Astrocyte of the cerebellum (primary cell): ENCODE data around the gene CFAP70.

Experiments used
- DNase-seq: peaks from one replicate; pipeline ENCODE4 v3.0.0-alpha.2; 2011; ENCODE audit warnings: low read depth
- H3K4me3 ChIP-seq: 2 replicates; pipeline ENCODE4 v1.5.1; 2011; ENCODE audit warnings: mild to moderate bottlenecking, low read depth, low read length, moderate library complexity
- CTCF ChIP-seq: IDR thresholded peaks from 2 replicates; pipeline ENCODE4 v1.5.1; 2012; ENCODE audit warnings: low read length, low read depth, moderate library complexity, mild to moderate bottlenecking; ENCODE audit errors: missing control alignments
- in situ Hi-C: cut with HindIII; loops from 2 replicates; pipeline ENCODE4 v1.10.0; 2017; ENCODE audit warnings: low sequenced_read_pairs

Gene CFAP70

GRCh38 chr10:73251683-73252444 is 106.8 kb downstream of the CFAP70 start:
- no peak for TF ChIP-seq CTCF
- in situ Hi-C loops, result no loop called here
- H3K4me3 ChIP-seq, result peak overlapping the region; percentile 96
- no peak for DNase-seq

GRCh38 chr10:73248259-73248724 is 110.4 kb downstream of the CFAP70 start:
- in situ Hi-C loops, result no loop called here
- H3K4me3 ChIP-seq, result no peak overlapping the region
- DNase-seq, result no peak
- TF ChIP-seq CTCF, result no peak

- TF ChIP-seq CTCF, result no peak
- in situ Hi-C loops, result no loop called here
- H3K4me3 ChIP-seq, result peak overlapping the region; percentile 85
- no peak for DNase-seq
Observed at GRCh38 chr10:73247509-73248258, 111.0 kb downstream of the CFAP70 start.

- no peak for TF ChIP-seq CTCF
- peak; percentile 75 for DNase-seq
- H3K4me3 ChIP-seq, result peak within 1 kb of the TSS; percentile 85
- in situ Hi-C loops, result no loop called here
Observed at GRCh38 chr10:73246646-73247508, 111.8 kb downstream of the CFAP70 start, which contains the start of gene DNAJC9. Gene DNAJC9 (minus strand): TSS chr10:73247255. CDS start chr10:73247189, 66 bp downstream.

- DNase-seq, result no peak
- TF ChIP-seq CTCF, result no peak
- peak overlapping the region; percentile 85 for H3K4me3 ChIP-seq
- in situ Hi-C loops, result no loop called here
Observed at GRCh38 chr10:73246322-73246645, 112.4 kb downstream of the CFAP70 start.

- no peak for TF ChIP-seq CTCF
- in situ Hi-C loops, result no loop called here
- DNase-seq, result no peak
- H3K4me3 ChIP-seq, result peak overlapping the region; percentile 85
Observed at GRCh38 chr10:73244866-73245477, 113.7 kb downstream of the CFAP70 start.
